GM19372 (cell line): ENCODE data around the gene GTF2H1.

Experiments used
- ATAC-seq: cut with Tn5 transposase; IDR thresholded peaks from one replicate; pipeline ENCODE4 v1.9.1; 2021; ENCODE audit warnings: mild to moderate bottlenecking, low read depth, moderate library complexity; ENCODE audit not compliant: unreplicated experiment

GTF2H1 gene

GRCh38 chr11:18408558-18409291, 86.4 kb downstream of the GTF2H1 start:
- no peak for ATAC-seq

GRCh38 chr11:18416459-18416858, 94.1 kb downstream of the GTF2H1 start:
- no peak for ATAC-seq
